Testis (tissue), 2 donors: ENCODE data around the gene ZNF516.

Experiments
- POLR2A ChIP-seq: fragments of 450-650 bp; IDR thresholded peaks from one replicate; pipeline ENCODE4 v1.6.1; 2017; ENCODE audit warnings: antibody characterized with exemption, mild to moderate bottlenecking, moderate library complexity
- TF ChIP-seq, protein P1 (sequence below), 3 experiments: fragments of 450-650 bp in 2 of 3; fragments of 200-600 bp in 1 of 3; sonication (generic) in 1 of 3; IDR thresholded peaks; one replicate each; pipeline ENCODE4 v1.5.1; 2016 to 2019; ENCODE audit warnings: antibody characterized with exemption in 3 of 3, mild to moderate bottlenecking in 2 of 3, moderate library complexity in 1 of 3

GRCh38 chr18:76388261-76388660 lies 106.8 kb downstream of the ZNF516 start:
- no peak for TF ChIP-seq POLR2A
- TF ChIP-seq, protein P1, sequence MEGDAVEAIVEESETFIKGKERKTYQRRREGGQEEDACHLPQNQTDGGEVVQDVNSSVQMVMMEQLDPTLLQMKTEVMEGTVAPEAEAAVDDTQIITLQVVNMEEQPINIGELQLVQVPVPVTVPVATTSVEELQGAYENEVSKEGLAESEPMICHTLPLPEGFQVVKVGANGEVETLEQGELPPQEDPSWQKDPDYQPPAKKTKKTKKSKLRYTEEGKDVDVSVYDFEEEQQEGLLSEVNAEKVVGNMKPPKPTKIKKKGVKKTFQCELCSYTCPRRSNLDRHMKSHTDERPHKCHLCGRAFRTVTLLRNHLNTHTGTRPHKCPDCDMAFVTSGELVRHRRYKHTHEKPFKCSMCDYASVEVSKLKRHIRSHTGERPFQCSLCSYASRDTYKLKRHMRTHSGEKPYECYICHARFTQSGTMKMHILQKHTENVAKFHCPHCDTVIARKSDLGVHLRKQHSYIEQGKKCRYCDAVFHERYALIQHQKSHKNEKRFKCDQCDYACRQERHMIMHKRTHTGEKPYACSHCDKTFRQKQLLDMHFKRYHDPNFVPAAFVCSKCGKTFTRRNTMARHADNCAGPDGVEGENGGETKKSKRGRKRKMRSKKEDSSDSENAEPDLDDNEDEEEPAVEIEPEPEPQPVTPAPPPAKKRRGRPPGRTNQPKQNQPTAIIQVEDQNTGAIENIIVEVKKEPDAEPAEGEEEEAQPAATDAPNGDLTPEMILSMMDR (IDR thresholded peaks at IDR 0.05): no peak
